ENCODE measurements around the gene PRRG1.
"Not testable (repeated sequence)": the region's sequence is repeated elsewhere in the genome, so short reads cannot be mapped to it uniquely, and the experiment has no call there.

Gene PRRG1

DNA sequence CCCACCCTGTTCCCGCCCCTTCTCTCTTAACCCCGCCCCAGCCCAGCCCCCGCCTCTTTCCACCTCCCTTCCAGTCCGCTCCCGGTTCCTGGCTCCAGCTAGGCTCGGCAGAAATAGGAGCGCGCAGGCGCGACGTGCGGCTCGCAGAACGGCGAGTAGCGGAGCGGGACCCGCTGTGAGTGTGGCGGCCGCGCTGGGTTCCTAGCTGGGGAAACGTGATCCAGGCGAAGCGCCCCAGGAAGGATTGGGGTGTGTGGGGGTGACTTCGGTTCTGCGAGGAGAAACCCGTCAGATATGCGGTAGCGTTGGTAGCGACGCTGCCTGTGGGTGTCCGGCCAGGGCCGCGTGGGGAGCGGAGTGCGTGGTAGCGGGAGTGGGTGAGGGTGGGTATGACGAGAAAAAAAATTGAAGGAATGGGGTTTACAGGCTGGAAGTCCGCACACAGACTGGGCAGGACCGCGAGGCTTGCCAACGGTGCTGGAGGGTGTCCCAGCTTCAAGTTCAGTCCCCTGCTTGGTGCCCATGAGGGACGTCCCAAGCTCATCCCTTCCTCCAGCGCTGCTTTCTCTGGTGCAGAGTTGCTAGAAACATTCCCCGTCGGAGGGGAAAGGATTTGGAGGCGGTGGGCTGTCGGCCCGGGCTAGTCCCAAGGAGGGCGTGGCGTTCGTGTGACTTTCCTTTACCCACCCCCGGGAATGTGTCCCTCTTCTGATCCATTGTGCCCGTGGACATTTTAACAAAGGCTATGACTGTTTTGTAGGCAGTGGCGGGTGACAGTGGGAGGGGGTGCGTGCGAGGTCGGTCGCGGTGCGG lies at the start of gene PRRG1:
PRRG1 (plus strand) TSS at position 144 of the 813 bp plus-strand sequence. CDS start 56,886 bp downstream, outside the sequence.
- DNase-seq: no peak

DNA sequence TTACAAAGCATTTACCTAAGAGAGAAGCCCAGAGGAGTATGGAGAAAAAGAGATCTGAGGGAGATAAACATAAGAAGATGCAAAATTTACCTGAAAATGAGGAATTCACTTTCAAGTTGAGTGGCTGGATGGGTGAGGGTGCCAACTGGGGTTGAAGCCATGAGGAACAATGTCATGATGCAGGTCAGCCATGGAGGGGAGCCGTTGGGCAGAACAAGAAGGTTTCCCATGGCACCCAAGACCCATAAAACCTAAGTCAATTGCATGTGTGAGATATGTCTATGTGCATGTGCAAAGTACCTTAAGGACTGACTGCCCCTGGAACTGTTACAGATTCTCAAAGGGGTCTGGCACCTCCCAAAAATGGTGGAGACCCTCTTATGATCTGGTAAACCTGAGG lies 46.6 kb upstream of the PRRG1 start:
- DNase-seq: no peak

DNA sequence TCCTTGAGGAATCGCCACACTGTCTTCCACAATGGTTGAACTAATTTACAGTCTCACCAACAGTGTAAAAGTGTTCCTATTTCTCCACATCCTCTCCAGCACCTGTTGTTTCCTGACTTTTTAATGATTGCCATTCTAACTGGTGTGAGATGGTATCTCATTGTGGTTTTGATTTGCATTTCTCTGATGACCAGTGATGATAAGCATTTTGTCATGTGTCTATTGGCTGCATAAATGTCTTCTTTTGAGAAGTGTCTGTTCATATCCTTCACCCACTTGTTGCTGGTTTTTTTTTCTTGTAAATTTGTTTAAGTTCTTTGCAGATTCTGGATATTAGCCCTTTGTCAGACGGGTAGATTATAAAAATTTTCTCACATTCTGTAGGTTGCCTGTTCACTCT lies 43.9 kb upstream of the PRRG1 start:
- DNase-seq: not testable (repeated sequence)

DNA sequence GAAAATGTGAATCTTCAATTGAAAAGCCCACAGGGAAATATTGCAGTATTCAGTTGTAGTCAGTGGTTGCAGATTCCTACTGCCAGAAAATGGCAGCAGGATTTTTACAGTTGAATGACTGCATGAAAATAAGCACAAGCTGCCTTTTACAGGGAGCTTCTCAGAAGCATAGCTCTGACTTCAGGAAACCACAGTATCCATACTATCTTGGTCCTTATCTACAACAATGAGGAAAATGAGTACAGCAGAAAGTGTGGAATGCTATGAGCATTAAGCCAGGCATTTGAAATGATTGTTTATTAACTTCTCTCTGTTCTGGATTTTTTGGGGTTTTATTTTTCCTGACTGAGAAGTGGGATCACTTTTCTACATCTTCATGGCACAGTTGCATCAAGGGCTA lies 34.6 kb upstream of the PRRG1 start:
- DNase-seq: no peak

DNA sequence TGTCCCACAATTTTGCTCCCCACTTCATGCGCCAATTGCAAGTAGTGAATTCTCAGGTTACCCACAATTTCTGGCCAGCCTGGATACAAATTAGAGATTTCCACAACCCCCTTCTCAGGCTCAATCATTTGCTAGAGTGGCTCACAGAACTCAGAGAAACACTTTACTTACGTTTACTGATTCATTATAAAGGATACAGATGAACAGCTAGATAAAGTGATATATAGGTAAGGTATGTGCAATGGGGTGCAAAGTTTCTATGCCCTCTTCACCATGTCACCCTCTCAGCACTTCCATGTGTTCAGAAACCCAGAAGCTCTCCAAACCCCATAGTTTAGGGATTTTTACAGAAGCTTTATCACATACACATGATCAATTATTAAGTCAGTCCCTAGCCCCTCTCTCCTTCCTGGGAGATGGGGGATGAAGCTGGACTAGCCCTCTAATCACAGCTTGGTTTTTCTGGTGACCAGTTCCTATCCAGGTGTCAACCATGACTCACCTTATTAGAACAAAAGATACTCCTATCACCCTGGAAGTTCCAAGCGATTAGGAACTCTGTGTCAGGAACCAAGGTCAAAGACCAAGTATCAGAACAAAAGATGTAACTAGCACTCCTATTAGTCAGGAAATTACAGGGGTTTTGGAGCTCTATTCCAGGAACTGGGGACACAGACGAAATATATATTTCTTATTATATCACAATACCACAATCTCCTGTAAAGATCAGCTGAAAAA lies 33.5 kb upstream of the PRRG1 start:
- DNase-seq: no peak

DNA sequence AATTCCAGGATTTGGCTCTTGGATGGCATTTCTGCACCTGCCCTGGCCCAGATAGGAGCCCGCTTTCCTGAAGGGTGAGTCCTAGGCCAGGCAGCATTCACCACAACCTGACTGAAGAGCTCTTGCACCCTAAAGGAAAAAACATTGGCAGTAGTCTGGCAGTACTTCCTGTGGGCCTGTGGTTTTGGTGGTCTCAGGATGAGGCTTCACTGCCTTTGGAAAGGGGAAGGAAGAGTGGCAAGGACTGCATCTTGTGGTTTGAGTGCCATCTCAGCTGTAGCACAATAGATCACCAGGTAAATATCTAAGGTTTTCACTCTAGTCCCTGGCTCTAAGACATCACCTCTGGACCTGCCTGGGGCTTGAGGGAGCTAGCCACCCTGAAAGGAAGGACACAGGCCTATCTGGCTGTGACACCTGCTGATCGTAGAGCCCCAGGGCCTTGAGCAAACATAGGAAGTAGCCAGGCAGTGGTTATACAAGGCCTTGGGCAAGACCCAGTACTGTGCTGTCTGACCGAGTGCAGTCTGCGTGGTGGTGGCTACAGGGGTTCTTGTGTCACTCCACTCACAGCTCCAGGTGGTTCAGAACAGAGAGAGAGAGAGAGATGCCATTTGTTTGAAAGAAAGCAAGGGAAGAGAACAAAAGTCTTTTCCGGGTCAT lies 28.5 kb upstream of the PRRG1 start:
- DNase-seq: no peak

DNA sequence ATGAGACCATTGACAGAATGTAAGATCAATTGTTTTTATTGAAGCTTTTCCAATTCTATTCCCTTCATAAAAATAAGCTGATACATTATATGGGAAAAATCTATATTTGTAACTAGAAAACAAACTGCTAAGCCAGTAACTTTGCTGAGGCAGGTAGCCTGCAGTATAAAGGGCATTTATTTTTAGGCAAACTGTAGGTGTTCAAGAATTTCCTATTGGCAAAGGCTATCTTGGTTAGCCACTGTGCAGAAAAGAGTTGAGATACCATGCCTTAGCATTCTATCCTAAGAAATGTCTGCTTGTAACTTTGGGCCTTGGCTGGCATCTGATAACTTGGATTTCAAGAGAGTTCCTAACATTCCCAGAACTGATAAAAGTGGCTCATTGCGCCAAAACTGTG lies 18.5 kb upstream of the PRRG1 start:
- DNase-seq: no peak

DNA sequence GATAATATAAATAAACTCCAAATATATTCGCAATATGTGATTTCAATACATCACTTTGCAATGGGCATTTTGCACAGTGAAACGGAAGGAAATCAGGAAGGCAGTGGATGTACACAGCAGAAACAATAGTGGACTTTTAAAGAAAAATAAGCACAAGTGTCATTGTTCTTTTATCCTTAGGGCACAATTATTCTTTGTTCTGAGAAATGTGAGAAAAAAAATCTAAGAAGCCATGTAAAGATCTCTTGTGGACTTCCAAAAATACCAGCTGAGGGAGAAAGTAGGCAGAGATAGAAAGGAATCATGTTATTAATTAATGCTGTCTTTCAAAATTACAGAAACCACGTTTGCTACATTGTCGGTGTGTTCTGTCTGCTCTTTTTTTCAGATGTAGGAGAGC lies 17.6 kb upstream of the PRRG1 start:
- no peak for DNase-seq

DNA sequence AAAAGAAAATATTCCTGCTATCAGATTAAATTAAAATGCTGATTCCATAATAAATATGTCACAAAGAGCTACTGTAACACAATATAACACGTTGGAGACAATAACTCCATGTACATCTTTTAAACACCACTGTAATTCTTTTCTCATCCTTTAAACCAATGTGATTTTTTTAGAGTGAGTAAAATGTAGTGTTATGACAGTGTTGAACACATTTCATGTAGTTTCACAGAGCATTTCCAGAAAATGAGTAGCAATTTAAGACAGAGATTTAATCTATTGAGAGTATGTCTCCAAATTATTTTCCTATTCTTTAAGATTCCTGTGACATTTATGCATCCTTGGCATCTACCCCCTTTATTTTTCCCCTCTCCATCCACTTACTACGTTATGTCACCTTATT lies 17.1 kb upstream of the PRRG1 start:
- DNase-seq: no peak

DNA sequence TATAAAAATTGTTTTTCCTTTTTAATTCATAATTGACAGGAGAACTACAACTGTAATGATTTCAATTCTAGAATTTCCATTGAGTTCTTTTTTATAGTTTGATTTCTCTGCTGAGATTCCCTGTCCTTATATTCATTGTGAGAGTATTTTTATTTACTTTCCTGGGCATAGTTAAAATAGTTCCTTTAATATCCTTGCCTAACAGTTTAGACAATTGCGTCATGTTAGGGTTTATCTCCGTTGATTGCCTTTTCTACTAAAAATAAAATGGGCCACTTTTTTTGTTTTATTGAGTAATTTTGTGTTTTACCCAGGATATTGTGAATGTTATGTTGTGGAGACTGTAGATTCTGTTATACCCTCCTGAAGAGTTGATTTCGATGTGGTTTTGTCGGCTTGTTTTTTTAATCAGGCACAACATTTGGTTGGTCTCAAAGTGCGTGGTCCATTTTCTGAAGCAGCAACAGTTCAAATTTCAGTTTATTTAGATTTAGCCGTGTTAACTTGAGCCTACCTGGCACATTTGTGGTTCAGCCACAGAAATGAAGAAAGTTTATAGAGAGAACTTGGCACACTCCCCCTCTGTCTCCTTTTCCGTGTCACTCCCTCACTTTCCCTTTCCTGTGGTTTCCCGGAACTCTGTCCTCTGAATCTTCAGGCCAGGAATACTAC lies 16.0 kb upstream of the PRRG1 start:
- DNase-seq: no peak

DNA sequence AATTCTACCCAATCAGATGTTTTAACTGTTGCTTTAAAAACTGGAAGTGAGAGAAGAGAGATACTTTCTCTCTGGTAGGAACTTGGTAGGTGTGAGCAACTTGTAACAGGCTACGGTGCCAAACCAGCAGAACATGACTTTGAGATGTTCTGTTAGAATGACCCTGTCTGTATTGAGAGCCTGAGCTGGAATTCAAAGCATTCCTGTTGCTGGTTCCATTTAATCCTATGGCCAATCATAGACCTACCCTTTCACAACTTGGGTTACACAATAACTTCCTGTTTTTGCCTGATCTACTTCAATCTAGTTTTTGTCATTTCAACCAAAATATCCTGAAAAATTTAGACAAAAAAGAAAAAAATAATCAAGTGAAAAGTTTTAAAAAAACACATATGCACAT lies 1.7 kb upstream of the PRRG1 start:
- DNase-seq: no peak

DNA sequence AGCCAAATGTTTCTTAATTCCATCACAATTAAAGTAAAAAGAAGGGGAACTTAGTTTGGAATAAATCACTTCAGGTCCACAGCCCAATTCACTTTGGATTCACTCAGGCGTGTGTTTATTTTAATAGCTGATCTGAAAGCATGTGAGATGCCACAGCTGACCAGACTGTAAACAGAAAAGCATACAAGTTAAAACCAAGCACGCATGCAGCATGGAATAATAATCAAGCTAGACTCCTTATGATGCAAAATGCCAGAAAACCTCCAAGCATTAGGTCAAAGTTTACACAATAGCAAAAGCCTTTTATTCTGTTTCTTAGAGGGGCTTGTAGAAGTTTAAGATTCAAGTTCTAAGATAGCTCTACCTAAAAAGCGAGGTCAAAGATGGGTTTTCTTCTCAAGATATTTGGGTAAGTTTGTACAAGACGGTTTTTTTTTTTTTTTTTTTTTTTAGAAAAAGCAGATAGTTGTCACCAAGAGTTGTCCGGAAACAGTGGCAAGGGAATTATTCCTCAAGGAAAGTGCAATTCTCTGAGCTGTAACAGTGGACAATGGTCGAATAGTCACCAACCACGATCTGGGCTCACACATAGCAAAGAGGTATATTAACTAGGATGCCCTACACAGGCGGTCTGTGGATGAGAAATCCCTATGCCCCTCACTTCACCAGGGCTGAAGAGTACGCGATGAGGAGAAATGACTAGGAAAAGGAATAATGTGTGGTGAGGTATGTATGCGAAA lies 763 bp upstream of the PRRG1 start:
- DNase-seq: no peak

DNA sequence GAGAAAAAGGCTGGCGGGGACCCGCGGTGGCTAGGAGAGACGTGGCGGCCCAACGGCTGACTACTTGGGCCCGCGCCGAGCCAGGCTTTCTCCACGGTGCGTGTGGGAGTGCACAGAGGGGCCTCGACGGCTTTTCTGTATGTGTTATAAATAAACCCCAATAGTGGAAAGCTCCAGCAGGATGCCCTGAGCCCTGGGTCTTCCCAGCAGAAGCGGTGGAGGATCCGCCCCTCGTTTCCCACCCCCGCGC lies 268 bp upstream of the PRRG1 start:
- no peak for DNase-seq

DNA sequence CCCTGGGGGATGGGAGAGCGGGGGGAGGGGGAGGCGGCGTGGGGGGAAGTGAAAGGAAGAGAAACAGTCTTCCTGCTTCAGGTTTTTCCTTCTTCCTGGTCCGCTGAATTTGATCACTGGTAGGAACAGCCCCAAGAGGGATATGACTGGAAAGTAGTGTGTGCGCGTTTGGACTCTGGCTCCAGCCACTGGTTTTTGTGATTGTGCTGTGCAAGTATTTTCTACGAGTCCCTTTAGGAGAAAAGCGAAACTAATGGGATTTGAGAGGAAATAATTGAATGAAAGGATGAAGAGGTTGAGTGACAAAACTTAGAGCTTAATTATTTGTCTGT lies 836 bp downstream of the PRRG1 start:
- no peak for DNase-seq

DNA sequence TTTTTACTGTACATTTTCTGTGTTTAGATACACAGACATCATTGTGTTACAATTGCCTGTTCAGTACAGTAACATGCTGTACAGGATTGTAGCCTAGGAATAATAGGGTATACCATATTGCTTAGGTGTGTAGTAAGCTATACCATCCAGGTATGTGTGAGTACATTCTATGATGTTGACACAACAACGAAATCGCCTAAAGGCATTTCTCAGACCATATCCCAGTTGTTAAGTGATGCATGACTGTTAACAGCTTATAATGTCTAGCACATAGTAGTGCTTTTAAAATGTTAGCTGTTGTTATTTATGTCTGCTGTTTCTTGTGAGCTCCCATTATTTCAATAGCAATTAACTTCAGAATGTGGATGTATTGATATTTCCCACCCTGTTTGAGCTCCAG lies 4.5 kb downstream of the PRRG1 start:
- DNase-seq: no peak

DNA sequence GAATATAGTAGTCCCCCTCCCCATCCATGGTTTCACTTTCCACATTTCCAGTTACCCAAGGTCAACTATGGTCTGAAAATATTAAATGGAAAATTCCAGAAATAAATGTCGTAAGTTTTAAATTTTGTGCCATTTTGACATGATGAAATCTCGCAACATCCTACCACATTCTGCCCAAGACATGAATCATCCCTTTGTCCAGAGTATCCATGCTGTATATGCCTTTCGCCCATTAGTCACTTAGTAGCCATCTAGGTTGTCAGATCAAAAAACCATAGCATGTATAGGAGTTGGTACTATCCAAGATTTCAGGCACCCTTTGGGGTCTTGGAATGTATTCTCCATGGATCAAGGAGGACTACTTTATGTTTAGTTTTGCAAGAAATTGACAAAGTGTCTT lies 8.3 kb downstream of the PRRG1 start:
- DNase-seq: no peak

DNA sequence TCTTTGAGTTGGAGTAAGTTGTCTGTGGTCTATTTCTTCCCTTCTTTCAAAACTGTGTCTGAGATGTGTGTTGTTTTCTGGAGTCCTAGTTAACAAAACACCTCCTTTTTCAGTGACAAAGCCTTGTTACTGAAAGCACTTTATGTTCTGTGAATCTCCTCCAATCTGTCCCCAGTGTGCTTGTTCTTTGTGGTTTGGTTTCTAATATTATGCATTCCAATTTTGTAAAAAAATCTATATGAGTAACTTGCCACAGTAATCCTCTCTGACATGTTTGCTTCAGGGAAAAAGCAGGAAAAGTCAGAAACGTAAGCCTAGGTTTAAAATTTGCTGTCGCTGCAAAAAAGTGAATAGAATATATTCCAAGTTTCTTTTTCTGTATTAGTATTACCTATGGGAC lies 12.4 kb downstream of the PRRG1 start:
- DNase-seq: no peak

DNA sequence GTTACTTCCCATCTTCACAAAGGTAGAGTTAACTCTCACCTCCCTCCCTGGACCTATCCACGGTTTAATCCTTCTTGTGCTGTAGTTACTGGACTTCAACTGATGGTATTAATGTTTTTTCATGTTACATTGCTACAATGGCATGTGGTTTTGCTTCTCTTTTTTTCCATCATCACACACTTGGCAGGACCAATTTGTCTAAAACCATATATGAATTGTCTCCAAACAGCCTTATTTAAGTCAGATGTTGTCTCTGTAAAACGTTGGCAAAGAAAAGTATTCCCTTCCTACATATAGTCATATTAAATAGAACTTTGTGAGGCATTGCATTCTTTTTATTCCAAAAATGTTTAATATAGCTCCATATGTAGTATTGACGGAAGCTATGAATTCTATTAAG lies 15.5 kb downstream of the PRRG1 start:
- no peak for DNase-seq

DNA sequence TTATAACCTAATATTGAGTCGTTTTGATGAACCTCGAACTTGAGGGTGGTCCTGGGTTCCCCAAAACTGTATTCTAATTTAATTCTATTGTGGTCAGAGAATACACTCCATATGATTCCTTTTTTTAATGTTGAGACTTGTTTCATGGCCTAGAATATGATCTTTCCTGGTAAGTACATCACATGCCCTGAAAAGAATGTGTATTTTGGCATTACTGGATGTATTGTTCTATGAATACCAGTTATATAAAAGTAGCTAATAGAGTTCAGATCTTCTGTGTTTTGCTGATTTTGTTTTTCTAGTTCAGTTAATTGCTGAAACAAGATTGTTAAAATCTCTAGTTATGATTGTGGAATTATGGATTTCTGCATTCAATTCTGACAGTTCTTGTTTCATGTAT lies 18.8 kb downstream of the PRRG1 start:
- DNase-seq: no peak

DNA sequence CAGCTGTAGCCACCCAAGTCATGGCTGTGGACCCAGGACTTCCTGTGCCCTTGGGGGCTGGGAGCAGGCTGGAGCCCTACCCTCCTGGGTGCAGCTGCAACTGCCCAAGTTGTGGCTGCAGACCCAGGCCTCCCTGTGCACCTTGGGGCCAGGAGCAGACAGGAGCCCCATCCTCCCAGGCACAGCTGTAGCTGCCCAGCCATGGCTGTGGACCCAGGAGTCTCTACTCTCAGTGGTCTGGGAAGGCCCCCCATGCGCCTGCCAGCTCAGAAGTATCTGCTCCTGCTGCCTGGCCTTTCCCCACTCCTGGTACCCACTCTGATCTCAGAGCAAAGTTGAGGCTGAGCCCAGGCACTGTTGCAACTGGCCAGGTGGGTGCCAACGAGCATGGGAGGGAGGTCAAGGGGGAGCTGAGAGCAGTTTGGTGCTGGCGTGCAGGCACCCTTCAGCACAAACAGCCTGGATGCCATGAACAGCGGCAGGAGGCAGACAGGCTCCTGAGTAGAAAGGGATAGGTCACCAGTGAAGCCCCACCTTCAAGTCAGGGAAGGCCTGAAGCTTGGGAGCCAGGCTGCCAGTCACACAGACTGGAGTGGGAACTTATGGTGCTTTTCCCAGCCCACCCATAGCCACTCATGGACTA lies 21.5 kb downstream of the PRRG1 start:
- DNase-seq: no peak

DNA sequence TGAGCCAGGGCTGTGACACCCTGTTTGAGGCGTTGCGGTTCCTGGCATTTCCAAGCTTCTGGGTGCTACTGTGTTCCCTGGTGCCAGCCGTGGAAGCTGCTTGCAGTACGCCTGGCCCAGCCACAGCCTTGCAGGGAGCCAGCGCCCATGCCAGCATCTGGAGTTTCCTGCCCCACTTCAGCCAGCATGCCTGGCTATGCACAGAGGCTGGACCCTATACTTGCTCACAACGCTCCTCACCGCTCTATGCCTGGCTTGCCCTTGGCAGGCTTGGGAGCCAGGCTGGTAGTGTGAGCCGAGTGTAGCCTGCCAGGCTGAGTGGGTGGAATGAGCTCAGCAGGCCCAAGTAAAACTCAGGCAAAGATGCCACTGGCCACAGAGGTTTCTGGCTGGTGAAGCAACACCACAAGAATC lies 22.4 kb downstream of the PRRG1 start:
- DNase-seq: no peak

DNA sequence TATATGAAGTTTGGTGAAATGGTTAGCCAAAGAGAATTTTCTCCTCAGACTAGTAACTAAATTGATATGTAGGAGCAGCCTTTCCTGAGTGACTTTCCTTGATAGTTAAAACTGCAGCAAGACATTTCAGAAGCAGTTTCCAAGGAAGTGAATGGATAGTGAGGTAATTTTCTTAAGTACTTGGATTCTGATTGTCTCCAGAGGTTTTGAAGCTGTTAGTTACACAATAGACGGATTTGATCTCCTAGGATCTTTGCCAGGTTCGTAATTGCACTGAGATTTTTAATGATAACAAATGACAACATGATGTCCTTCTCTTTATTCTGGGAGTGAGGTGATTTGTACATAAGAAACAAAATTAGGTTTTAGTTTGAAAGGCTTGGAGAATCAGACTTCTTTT lies 29.2 kb downstream of the PRRG1 start:
- DNase-seq: no peak

DNA sequence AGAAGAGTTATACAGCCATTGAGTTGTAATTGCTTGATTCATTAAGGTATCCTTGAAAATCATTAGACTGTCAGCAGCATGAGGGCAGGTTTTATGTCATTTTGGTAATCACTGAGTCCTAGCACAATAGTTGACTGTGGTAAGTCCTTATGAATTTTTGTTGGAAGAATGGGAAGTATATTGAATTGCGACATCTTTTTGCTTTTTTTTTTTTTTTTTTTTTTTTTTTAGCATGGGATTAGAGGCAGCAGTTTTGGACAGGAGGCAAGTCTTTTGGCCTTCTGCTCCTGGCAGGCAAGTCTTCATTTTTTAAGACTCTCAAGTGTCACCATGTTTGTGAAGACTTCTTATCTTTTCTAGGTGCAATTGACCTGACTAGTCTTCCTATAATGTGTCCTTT lies 29.7 kb downstream of the PRRG1 start:
- no peak for DNase-seq

Data from stimulated activated CD4-positive, alpha-beta T cell treated with anti-CD3 and anti-CD28 coated beads, Interleukin-4, amount 100 ng/mL, for 4 hours (primary cell).